GM19351 (cell line): ENCODE measurements around the gene NEK11.
"Not testable (repeated sequence)": the region's sequence is repeated elsewhere in the genome, so short reads cannot be mapped to it uniquely, and the experiment has no call there.

ENCODE experiments used
- ATAC-seq: cut with Tn5 transposase; IDR thresholded peaks from one replicate; pipeline ENCODE4 v1.9.1; 2021; ENCODE audit warnings: mild to moderate bottlenecking, moderate library complexity; ENCODE audit not compliant: unreplicated experiment

NEK11 gene

DNA sequence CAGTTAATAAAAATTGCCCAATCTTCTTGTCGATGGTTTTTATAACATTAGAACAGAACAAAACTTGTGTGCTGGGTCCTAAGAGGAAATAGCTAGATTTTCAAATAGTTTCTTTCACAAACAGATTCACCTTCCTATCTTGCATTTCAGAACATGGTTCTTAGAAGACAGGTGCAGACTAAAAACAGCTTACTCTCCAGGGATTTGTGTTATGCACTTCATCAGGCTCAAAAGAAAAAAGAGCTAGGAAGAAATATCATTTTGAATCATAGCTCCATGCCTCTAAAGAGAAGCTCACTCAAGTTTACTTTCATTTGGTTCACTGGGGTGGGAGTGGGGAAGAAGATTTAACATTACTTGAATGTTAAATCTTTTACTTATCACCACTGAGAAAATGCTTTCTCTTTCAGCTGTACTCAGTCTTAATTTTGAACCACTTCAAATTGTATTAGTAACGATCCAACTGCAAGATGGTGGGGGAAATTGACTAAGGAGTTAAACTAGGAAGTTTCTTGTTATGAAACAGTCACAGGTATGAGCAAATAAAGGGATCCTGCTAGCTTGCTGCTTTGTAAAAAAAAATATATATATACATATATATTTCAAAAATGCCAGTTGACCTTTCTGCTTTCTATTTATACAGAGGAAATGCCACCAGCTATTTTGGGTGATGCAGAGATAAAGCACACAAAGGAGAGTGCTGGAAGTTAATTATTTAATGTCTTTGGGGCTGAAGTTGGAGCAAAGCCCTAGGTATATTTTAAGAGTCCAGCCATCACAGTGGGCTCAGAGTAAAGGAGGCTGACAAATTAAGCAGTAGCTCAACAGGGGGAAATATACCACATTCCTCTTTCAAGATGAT, 326.6 kb downstream of the NEK11 start:
- no peak for ATAC-seq

DNA sequence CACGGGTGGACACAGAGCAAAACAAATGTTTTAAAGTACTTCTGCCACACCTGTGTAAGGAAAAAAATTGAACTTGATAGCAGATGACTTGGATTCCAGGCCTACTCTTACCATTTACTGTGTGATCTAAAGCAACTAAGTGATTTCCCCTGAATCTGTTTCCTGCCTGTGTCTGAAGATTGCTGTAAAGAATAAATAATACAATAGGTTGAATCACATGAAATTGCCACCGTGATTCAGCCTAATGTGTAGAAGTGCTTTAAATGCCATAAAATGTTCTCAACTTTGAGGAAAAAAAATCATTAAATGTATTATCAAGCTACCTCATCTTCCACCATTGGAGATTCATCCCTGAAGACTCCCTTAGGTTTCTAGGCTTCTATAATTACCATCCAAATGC, 327.3 kb downstream of the NEK11 start:
- no peak for ATAC-seq

GRCh38 chr3:131356006-131356595, 329.4 kb downstream of the NEK11 start:
- ATAC-seq, result no peak

GRCh38 chr3:131357275-131357674, 330.6 kb downstream of the NEK11 start:
- ATAC-seq, result no peak

- no peak for ATAC-seq
Observed at GRCh38 chr3:131360191-131360755, 333.6 kb downstream of the NEK11 start.

GRCh38 chr3:131361066-131361463, 334.4 kb downstream of the NEK11 start:
- ATAC-seq, result not testable (repeated sequence)

- no peak for ATAC-seq
Observed at GRCh38 chr3:131361464-131362421, 335.1 kb downstream of the NEK11 start.

DNA sequence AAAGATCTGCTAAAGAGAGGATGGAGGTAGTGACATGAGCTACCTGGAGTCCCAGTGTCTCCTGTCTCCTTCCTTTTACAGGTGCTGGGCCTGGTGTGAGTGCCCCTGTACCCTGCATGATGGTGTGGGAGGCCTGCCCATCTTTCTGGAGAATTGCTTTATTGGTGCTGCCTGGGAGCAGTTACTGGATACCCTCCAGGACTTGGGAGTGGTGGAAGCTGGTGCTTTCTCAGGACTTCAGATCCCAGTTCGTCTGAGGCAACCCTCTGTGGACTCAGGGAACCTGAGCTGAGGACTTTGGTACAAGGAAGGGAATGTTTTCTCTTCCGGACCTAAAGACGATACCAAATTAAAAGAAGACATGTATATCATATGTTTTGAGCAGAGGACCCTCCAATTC, 336.6 kb downstream of the NEK11 start:
- no peak for ATAC-seq

DNA sequence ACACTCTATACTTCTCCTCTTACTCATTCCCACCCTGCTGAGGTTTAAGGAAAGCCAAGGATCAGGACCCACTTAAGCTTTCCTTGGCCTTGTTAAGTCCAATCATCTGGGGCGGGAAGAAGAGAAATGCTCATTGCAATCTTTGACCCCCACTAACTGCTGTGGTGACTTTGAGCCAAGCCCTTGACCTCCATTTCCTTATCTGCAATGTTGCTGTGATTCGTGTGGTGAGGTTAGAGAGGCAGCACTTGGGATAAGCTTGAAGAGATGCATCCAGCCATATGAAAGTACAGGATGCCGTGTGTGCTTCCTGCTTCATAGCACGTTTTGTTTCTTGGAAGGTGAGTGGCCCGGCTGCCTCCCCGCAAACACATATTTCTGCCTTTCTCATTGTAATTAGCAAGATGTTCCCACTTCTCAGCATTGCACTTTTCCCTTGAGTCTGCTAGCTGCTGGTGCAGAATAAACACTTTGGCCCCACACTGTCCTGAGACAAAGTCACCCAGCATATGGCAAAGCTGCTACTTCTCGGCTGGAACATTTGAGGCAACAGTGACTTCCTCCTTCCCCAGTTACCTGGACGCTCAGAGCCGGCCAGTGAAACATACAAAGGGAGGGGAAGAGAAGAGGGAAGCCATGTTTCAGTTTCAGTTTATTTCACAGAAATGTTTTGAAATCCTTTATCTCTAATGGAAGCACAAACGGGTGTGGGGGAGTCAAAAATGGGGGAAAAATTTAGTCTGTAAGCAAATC, 344.4 kb downstream of the NEK11 start:
- ATAC-seq, result no peak

DNA sequence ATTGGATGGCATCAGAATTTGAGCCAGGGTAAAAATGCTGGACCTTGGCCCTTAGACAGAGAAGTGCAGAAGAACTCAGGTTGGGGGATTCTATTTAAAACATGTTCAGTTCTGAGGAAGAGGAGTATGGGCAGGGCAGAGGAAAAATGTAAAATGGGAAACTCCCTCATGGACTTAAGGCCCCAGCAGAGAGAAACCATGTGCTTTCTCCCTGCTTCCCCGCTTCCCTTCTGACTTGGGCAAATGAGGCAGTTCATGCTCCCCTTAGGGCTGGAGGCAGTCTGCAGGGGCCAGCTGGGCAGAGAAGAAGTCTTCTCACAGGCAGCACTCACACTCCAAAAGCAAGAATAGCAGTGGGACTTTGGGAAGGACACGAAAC, 345.0 kb downstream of the NEK11 start:
- no peak for ATAC-seq

- no peak for ATAC-seq
Observed at GRCh38 chr3:131374741-131375140, 348.1 kb downstream of the NEK11 start.

DNA sequence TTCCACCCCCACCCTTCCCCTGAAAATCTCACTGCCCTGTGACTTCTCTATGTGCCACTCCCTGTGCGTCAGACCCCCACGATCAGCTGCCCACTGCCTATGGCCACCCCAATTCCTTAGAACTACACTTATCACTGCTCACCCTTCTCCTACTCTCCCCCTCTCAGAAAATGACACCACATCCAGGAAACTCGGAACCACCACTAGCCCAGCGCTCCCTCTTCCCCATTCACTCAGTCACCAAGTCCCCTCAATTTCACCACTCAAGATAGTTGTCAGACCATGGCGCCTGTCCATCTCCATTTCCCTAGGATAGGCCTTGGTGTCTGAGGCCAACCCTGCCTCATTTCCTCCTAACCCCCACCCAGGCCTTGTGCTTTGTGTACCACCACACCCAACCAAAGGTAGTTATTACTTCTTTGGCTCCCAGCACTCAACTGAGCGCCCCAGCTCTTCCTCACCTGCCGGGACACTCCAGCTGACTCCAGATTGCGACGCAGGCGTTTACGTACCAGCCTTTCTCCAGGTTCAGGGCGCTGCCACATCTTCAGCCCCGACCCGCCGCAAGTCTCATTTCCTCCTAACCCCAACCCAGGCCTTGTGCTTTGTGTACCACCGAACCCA, 354.3 kb downstream of the NEK11 start:
- peak; percentile 19 for ATAC-seq

DNA sequence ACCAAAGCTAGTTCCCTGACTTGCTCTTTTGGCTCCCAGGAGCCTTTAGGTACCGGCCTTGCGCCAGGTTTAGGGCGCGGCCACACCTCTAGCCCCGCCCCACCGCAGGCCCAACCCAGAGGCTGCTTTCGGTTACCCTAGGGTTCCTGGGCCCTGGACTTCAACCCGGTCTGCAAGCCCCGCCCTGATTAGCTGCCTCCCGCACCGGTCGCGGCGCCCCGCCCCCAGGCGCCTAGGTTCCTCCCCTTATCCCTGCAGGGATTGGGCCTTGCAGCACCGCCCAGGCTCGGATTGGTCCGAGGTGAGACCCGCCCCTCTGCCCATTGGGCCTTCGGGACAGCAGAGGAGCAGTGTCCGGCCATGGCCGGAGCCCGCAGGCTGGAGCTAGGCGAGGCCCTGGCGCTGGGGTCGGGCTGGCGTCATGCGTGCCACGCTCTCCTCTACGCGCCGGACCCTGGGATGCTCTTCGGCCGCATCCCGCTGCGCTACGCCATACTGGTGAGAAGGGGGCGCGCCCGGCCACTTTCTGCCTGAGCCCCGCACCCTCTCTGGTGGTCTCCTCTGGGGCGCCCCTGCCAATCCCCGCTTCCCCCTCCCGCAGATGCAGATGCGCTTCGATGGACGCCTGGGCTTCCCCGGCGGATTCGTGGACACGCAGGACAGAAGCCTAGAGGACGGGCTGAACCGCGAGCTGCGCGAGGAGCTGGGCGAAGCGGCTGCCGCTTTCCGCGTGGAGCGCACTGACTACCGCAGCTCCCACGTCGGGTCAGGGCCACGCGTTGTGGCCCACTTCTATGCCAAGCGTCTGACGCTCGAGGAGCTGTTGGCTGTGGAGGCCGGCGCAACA, 355.0 kb downstream of the NEK11 start, which contains the start of gene NUDT16:
NUDT16 (plus strand) TSS at position 330 of the 847 bp plus-strand sequence; CDS start at position 361, 31 bp downstream.
- peak; percentile 95 for ATAC-seq

DNA sequence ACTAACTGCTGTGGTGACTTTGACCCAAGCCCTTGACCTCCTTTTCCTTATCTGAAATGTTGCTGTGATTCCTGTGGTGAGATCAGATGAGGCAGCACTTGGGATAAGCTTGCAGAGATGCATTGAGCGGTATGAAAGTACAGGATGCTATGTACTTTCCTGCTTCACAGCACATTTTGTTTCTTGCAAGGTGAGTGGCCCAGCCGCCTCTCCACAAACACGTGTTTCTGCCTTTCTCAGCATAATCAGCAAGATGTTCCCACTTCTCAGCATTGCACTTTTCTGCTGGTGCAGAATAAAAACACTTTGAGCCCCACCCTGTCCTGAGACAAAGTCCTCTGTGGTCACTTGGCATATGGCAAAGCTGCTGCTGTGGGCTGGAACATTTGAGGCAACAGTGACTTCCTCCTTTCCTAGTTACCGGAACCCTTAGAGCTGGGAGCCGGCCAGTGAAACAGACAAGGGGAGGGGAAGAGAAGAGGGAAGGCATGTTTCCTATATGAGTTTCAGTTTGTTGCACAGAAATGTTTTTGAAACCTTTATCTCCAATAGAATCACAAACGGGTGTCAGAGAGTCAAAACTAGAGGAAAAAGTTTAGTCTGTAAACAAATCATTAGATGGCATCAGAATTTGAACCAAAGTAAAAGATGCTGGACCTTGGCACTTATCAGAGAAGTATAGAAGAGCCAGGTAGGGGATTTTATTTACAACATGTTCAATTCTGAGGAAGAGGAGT, 359.9 kb downstream of the NEK11 start:
- ATAC-seq, result no peak

DNA sequence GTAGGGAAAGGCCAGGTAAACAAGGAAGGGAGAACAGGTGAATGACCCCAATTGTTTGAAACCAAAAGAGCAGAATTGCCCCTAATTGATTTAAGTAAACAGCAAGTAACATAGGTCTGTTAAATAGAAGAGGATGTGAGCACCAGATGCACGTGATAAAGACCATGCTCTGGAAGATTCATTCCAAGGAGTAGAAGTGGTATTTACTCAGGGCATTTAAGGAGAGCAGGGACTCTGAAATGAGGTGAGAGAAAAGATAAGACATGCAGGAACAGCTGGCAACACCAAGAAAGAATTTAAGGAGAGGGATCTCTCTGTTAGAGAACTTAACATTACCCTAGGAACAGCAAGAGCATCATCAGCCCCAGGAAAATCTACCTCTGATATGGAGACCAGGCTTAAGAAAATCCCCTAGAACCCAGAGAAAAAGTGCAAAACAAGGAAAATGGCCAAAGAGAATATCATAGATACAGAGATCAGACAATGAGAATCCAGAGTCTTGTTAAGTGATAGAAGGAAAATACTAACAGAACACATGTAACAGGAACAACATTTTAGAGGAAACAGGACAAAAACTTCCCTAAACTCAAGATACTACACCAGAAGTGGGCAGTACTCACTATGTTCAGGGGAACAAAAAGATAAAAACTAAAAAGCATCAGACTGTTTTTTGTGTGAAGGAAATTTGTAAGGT, 361.3 kb downstream of the NEK11 start:
- ATAC-seq, result no peak

DNA sequence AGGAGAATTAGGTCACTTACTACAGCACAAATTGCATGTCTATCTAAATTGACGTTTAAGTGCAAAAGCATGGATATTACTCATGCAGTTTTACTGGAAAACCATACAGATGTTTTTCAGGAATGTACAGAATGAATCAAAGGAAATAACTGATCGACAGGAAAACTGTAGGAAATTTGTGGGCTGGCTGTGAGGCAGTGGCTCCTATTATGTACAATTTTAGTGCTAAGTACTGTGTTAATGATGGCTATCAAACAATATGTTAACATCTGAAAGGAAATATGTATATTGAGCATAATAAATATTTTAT, 361.8 kb downstream of the NEK11 start:
- ATAC-seq, result no peak

DNA sequence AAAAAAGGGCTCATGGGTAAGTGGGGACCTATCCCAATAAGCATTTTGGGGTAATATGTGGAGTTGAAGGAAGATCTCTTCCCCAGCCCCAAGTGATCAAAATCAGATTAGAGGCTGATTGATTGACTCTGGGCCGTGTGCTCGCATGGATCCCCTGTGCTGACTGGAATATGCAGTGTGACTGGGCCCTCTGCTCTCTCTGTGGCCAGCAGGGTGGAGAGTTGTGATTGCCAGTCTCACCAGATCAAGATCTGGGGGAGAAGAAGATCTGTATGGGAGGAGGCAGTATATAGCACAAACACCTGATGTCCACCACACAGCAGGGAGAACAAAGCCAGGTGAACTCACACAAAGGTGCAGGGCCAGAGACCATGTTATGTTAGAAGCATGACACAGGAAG, 363.7 kb downstream of the NEK11 start:
- ATAC-seq, result no peak

GRCh38 chr3:131393051-131393450, 366.4 kb downstream of the NEK11 start:
- ATAC-seq, result no peak
